Activated CD4-positive, alpha-beta T cell treated with anti-CD3 and anti-CD28 coated beads, Interleukin-10, Interleukin-2, amounts not matched to agents 100 ng/mL and 50 ng/mL, durations not matched to agents 16 hours and 8 hours (primary cell): ENCODE results near the gene FERMT1.
"Not testable (repeated sequence)": the region's sequence is repeated elsewhere in the genome, so short reads cannot be mapped to it uniquely, and the experiment has no call there.

ENCODE experiments used
- DNase-seq: peaks from one replicate; pipeline ENCODE4 v3.0.0-alpha.2; 2020

The FERMT1 gene

GRCh38 chr20:6067763-6068318, 55.0 kb downstream of the FERMT1 start:
- DNase-seq: no peak

DNA sequence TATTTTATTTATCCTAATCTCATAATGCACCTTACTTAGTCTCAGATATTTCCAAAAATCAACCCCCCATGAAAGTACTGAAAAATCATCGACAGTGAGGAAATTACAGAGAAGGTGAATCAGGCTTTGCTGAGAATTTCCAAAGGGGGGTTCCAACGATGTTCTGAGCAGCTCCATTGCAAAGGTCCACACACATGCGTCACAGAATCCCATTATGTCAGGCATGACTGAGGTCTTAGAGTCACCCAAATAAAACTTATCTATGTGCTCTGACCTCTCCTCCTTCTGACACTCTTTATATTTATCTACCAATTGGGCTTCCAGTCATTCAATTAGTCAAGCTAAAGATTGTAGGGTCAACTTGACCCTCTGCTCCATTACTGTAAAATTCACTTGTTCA, 56.2 kb downstream of the FERMT1 start:
- no peak for DNase-seq

DNA sequence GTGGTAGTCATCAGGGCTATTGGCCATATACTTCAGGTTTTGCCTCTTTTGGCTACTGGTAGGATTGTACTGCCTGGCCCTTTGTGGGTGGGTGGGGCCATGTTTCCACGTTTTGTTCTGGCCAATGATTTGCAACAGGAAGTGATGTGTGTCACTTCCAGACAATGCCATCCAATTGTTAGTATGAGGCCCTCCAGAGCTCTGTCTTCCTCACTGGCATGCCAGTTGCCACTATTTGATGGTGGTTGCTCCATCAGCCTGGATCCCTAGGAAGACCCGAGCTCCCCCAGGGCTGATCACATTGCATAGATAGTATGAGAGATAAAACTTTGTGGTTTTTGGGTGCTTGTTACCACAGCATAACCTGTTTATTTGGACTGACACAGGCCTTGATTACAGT, 61.3 kb downstream of the FERMT1 start:
- no peak for DNase-seq

- no peak for DNase-seq
Measured at GRCh38 chr20:6060213-6060612, 62.6 kb downstream of the FERMT1 start.

GRCh38 chr20:6058684-6059295, 64.0 kb downstream of the FERMT1 start:
- DNase-seq: no peak

DNA sequence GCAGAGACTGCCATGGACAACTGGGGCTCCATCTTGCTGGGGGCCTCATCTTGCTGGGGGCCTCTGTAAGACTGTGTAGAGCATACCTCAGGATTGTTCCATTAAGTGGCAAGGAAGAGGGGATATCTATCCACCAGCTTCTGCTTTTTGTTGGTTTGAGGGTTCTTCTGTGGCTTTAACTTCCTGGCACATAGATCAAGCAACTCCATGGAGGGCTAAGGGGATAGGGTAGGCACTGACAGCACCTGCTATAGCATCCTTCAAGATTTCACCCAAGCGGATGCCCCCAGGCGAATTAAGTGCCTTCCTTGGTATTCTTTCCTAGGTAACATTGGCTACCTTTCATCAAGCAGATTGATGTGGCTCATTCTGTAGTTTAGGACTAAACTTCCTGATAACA, 65.1 kb downstream of the FERMT1 start:
- DNase-seq: no peak

- no peak for DNase-seq
Measured at GRCh38 chr20:6057139-6057538, 65.7 kb downstream of the FERMT1 start.

- no peak for DNase-seq
Measured at GRCh38 chr20:6055981-6056569, 66.8 kb downstream of the FERMT1 start.

DNA sequence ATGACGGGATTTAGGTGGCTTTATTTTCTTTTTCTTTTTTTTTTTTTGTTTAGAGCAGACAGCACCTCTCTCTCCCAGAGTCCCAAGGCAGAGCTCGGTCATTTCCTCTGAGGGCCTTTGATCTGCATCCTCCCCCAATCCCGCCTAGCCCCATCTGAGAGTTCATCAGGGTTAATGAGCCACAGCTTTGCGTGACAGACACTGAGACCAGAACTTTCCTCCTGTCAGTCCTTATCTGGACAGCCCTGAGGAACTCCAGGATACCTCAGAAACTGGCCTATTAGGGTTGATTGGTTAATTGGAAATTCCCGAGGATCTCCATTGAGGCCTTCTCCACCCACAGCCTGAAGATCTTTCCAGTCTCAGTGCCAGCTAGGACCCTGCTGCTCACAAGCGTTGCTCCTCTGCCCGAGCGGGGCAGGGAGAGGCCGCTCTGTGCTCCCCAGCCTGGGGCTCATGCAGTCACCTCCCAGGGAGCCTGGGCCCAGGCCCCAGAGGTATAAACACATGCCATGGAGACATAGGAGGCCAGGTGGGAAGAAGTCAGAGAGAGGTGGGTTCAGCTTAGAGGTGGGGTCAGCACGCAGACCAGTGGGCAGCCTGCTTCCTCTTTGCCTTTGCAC, 67.6 kb downstream of the FERMT1 start:
- DNase-seq: no peak

DNA sequence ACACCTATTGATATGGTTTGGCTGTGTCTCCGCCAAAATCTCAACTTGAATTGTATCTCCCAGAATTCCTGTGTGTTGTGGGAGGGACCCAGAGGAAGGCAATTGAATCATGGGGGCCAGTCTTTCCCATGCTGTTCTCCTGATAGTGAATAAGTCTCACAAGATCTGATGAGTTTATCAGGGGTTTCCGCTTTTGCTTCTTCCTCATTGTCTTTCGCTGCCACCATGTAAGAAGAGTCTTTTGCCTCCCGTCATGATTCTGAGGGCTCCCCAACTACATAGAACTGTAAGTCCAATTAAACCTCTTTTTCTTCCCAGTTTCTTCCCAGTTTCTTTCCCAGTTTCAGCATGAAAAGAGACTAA, 68.2 kb downstream of the FERMT1 start:
- not testable (repeated sequence) for DNase-seq

- DNase-seq: no peak
Measured at GRCh38 chr20:6053776-6054688, 68.8 kb downstream of the FERMT1 start, which contains the start of gene LRRN4. Gene LRRN4 (minus strand): TSS chr20:6054060. CDS start chr20:6052799, 1,261 bp downstream.

DNA sequence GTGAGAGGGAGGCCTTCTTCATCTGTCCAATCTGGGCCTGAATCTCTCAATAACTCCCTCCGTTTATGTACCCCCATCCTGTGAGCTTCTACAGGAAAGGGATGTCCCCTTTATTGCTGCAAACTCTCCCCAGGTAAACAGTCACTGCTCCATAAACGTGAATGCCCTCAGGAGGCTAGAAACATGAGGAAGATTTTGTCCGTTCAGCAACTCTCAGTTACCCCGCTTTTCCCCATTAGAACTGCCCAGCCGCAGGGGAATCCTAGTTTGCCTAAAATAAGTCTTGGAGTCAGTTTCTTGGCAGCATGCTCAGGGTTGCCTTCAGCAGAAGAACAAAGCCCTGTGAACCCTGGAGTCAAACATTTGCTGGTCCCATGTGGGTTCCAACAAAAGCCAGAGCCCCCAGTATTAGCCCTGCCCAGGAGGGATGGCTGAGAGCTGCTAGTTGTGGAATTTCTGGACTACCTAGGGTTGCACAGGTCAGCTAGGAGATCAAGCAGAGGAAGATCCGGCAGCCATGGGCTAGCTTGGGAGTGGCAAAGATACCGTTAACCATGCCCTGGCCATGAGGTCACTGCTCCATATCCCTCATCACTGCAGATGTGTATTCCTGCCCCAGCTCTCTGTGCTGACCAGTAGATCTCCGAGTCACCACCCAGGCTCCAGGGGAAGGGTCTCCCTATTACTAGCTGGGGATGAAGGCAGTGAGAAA, 69.6 kb downstream of the FERMT1 start:
- no peak for DNase-seq

- DNase-seq: no peak
Measured at GRCh38 chr20:6051505-6051904, 71.3 kb downstream of the FERMT1 start.

GRCh38 chr20:6048391-6048790, 74.4 kb downstream of the FERMT1 start:
- DNase-seq: no peak

DNA sequence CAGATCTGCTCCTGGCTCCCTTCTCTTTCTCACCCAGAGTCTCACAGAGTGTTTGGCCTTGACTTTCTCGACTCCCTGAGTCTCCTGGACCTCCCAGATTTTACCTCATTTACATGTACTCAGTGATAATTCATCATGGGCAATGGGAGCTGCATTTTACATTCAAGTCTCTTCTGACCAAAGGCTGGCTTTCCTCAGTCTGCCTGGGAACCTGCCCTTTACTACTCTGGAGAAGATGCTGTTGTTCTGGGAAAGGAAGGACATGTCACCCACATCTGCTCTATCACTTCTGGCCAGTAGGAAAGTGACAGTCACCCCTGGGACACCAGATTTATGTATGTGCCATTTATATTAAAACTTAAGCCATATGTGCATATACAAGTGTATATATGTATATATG, 76.4 kb downstream of the FERMT1 start:
- no peak for DNase-seq

GRCh38 chr20:6045566-6045965, 77.3 kb downstream of the FERMT1 start:
- DNase-seq: no peak

- DNase-seq: peak; percentile 10
Measured at GRCh38 chr20:6044115-6044514, 78.7 kb downstream of the FERMT1 start.

- no peak for DNase-seq
Measured at GRCh38 chr20:6041808-6042265, 81.0 kb downstream of the FERMT1 start.

- DNase-seq: no peak
Measured at GRCh38 chr20:6040958-6041807, 81.6 kb downstream of the FERMT1 start.

GRCh38 chr20:6040540-6040939, 82.3 kb downstream of the FERMT1 start:
- no peak for DNase-seq

DNA sequence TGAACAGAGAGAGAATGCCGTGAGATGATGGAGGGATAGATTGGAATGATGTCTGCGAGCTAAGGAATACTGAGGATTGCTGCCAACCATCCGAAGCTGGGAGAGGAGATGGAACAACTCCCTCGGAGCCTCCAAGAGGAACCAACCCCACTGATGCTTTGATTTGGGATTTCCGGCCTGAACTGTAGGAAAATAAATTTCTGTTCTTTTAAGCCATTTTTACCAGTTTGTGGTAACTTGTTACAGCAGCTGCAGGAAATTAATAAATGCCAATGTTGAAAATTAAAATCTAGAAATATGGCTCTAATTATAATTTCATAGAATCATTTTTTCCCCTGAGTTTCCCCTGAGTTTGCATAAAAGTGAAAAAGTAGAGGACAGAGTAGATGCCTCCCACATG, 83.1 kb downstream of the FERMT1 start:
- no peak for DNase-seq
